DMS53 treated with DMSO at 0.1 percent for 48 hours (cell line): ENCODE results near the gene PNPLA5.

Experiments
- DNase-seq: peaks from one replicate; lab custom pipeline; 2025; ENCODE audit not compliant: unreplicated experiment; lab: John Stamatoyannopoulos, UW

Gene PNPLA5

DNA sequence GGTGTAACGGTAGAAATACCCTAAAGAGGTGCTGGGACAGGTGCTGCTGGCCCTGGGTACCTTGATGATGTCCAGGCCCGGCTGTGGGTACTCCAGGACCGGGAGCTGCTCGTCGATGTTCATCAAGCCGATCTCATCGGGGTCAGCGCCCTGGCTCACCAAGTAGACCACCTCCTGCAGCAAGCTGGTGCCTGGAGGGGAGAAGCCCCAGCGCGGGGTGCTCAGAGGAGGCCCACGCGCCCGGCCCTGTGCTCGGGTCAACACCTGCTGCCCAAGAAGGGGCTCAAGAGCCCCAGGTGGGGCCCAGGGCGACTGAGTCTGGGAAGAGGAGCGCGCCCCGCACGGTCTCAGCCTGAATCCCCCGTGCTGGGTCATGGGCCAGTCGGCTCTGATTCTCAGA lies 50.1 kb downstream of the PNPLA5 start:
- no peak for DNase-seq

DNA sequence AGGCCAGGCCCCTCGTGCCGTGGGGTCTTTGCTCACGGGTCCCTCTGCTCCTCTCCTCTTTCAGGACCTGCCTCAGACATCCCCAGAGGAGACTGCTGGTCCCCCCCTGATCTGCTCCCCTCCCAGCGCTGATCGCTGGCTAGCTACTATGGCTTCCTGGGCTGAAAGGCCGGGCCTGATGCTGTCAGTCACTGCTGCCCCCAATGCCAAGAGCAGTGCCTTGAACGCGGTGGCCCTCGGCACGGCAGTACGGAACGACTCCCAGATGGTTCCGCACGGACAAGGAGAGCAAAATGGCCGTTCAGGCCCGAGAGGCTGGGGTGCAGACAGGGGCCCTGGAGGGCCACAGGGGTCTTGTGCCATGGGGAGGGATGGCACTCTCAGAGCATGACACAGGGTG lies 51.0 kb downstream of the PNPLA5 start:
- DNase-seq = no peak

DNA sequence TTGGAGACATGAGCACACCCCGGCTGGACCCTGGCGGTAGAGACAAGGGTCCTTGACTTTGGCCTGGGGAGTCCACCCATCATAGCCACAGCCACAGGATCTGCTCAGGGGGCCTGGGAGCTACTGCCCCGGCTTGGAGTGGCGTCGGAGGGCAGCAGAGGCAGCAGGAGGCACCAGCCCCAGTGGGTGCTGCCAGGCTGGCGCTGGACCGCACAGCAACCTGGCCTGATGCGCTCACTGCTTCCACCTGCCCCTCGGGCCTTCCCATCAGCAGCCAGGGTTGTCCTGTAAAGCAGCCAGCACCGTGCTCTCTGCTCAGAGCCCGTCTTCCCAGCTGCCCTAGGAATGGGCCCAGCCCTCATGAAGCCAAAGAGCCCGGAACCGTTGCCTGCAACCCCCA lies 51.4 kb downstream of the PNPLA5 start:
- no peak for DNase-seq

DNA sequence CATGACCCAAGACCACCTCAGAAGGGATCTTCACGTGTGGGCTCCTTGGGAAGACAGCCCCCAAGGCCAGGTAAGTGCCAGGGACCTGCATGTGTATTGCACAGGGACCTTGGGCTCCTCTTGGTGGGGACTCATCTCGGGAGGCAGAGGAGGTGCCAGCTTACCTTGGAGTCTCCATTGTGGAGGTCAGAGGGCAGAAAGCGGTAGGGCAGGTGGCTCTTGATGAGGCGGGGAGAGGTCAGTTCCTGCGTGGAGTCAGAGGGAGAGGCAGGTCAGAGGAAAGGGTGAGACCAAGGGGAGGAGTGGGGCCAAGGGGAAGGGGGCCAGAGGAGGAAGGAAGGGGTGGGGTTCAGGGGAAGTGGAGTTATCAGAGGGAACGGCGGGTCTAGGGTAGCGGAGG lies 52.0 kb downstream of the PNPLA5 start:
- DNase-seq = no peak

DNA sequence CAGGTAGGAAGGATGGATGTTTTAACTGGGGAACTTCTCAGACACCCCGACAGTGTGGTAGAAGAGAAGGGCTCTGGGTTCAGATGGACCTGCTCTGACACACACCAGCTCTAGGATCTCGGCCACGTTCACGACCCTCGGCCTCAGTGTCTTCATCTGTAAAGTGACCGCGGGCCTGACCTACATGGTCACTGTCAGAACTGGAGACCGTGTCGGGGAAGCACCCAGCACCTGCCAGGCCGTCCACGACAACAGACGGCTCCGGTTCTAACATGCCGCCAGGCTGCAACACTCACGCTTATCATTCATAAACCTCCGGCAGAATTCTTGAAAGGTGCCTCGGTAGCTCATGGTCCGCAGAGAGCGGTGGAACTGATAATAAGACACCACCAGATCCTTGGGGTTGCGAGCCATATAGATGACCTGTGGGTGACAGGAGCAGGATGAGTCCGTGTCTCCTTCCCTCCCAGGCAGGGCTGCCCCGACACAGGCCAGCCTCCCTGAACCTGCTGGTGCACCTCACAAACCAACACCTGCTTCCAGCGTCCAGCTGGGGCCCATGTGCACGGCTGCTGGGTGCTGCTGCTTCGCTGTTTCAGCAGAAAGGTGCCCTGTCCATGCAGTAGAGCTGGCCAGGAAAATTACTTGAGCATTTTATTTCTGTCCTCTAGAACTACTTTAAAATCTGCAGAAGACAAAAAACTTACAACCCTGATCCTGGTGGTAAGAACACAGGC lies 53.1 kb downstream of the PNPLA5 start:
- DNase-seq = no peak

DNA sequence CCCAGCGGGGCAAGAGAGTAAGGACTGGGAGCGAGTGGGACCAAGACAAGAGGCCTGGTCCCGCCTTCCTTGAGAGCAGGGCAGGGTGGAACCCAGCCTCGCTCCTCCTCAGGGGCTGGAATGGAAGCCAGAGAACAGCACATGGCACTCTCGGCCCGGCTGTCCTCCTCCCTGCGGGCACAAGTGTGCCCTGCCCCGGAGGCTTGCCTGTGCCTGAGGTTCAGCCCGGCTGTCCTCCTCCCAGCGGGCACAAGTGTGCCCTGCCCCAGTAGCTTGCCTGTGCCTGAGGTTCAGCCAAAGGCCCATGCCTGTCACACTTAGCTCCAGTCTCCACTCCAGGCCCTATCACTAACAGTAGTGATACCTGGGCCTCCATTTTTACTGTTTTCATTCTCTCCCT lies 53.7 kb downstream of the PNPLA5 start:
- no peak for DNase-seq

DNA sequence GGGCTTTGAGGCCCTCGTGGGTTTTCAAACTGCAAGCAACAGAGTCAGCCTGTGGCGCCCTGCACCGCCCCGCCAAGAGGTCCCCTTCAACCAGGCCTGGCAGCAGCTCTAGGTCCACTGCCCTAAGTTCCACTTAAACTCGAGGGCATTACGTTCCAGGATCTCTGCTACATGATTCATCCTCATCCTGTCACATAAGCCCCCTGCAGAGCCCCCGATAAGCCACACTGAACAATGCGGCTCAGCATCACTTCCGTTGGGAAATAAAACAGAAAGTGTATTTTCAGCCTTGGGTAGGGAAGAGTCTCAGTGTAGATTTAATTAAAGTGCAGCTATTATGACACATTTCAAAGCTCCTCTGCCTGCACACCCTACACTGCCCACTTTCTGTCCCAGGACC lies 54.1 kb downstream of the PNPLA5 start:
- no peak for DNase-seq

DNA sequence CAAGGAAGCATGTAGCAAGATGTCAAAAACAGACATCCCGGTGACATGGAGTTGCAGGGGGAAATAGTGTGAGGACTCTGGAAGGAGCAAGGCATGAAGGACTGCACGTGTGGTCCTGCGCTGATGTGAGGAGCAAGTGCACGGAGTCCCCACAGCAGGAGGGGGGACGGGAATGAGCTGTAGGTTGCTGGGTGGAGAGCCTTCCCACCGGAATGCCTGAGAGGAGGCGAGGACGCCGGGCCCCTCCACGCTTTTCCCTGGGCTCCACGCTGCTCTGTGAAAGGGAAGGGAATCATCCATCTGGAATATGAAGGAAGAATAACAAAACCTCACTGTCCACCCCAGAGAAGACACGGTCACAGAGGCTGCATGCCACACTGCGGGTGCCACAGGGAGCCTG lies 56.1 kb downstream of the PNPLA5 start:
- DNase-seq = no peak

DNA sequence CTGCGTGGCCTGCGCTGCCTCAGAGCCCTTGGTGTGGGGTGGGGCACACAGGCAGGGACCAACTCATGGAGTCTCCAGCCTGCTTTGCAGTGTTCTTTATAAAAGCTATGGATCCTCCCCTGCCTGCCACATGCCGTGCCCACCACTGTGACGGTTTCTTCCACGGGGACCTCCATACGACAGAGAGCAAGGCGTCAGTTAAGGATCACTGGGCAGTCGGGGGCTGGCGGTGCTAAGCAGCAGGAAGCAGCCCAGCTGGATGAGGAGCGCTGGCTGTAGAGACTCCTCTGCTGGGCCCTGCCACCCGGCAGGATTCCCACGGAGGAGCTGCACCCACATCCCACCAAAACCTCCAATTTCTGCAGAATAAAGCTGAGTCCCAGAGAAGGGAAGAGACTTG lies 56.6 kb downstream of the PNPLA5 start:
- no peak for DNase-seq

DNA sequence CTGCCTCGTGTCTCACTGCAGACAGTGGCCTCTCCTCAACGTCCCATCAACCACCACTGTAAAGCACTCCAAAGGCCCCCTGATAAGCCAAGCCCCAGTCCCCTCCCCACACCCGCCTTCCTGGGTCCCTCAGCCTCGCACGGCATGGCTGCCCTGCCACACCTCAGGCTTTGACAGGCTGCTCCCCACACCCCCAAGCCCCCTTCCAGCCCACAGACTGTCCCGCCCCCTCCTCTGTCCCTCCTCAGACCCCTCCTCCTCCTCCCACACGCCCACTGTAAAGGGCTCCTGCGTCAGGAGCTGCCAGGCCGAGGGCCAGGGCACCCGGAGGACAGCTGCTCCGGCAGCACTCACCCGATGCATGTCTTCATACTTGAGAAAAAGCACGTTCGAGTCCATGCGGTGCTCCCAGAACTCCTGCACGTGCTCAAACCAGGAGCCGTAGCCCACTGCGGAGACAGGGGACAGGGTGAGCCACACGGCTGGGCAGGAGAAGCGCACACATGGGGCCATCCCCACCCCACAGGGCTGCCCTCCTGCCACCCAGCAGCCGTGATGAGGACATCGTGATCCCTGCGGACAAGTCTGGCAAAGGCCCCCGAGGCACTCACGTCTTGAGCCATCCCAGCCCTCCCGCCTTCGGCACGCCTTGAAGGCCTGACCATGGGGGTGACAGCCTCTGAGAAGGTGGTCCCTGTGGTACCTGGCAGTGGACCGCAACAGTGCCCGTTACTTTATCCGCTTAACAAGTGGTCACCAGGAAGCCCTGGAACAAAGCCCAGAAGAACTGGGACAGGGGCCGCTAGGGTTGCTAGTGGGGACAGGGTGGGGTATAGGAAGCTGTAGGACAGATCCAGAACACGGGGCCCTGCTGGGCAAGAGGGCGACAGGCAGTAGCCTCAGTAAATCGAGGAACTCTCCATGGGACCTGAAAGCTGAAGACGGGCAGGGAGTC lies 58.2 kb downstream of the PNPLA5 start:
- DNase-seq = no peak

DNA sequence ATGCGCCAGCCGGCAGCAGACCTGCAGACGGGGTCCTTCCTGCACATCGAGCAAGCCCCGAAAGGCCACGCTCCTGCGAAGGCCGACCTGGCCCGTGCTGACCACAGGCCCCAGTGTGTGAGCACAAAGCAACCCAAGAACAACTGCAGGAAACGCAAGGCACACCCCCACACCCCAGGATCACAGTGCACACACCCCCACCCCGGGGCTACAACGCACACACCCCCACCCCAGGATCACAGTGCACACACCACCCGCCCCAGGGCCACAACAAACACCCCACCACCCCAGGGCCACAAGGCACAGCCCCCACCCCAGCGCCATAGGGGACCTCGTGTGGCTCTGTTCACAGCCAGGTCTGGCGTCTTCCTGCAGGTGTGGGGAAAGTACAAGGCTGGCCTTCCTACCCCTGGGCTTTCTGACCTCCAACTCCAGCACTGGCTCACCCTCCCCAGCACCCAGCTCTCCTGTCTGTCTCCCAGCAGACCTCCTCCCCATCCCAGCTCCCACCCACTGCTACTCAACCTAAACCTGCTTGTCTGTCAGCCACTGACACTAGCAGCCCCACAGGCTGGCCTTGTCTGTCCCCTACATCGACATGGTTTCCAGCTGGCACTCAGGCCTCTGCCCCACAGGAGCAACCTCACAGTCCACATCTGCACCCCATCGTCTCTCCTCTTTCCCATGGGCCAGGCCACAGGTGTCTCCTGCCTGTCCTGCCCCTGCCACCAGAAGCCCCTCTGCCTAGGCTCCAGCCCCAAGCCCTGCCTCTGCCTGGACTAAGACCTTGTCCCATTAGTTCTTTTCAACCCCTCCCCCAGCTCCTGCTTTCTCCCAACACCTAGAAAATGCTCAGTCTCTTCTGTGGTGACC lies 59.2 kb downstream of the PNPLA5 start:
- DNase-seq = no peak

DNA sequence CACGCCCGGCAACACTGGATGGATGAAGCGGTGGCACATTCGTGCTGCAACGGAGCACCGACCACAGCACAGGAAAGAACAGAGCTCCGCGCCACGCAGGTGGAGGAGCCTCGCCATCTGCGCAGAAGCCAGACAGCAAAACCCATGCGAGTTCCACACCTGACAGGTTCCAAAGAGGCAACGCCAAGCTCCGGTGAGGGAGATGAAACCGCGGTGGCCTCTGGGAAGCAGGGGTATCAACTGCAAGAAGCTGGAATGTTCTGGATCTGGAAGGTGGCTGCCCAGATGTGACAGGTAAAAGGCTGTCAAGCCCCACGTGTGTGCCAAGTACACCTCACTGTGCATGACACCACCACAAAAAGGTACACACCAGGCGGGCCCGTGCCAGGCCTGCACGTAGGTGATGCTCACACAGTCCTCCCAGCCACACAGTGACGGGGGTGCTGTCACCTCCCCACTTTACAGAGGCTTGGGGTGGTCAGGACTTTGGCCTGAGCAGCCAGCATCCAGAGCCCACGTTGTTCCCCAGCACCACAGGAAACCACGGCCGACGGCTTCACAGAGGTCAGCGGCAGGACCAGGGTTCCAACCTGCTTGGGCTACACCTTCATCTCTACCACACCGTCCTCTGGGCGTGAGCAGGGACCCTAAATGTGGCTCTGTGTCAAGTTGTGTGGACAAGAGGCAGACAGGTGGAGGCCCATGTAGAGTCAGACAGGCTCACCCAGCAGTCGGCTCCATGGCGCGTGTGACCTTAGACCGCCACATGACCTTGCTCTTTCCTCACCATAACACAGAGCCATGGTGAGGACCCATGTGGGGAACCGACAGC lies 60.0 kb downstream of the PNPLA5 start:
- no peak for DNase-seq

DNA sequence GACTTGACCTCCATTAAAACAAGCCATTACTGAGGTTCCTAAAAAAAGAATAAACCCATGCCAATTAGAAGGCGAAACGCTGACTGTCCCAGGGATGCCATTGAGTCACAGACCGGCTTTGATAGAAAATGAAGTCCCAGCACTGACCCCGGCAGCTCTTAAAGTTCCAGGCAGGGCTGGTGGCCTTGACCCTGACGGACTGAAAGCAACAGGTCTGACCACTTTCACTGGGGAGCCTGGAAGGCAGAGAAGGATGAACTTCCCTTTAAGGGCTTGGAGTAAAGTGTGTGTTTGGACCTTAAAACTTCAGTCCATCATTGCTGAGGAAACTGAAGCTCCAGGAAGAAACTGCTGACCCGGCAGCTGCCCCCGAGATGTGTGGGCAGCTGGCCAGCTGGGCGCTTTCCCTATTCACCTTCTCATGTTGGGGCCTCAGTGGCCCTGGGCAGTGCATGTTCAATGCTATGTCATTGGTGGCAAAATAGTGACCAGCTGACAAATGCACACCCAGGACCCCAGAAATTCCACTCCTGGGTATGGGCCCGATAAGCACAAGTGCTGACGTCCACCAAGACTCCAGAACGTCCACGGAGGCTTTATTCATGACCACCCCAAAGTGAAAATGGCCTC lies 60.8 kb downstream of the PNPLA5 start:
- no peak for DNase-seq

DNA sequence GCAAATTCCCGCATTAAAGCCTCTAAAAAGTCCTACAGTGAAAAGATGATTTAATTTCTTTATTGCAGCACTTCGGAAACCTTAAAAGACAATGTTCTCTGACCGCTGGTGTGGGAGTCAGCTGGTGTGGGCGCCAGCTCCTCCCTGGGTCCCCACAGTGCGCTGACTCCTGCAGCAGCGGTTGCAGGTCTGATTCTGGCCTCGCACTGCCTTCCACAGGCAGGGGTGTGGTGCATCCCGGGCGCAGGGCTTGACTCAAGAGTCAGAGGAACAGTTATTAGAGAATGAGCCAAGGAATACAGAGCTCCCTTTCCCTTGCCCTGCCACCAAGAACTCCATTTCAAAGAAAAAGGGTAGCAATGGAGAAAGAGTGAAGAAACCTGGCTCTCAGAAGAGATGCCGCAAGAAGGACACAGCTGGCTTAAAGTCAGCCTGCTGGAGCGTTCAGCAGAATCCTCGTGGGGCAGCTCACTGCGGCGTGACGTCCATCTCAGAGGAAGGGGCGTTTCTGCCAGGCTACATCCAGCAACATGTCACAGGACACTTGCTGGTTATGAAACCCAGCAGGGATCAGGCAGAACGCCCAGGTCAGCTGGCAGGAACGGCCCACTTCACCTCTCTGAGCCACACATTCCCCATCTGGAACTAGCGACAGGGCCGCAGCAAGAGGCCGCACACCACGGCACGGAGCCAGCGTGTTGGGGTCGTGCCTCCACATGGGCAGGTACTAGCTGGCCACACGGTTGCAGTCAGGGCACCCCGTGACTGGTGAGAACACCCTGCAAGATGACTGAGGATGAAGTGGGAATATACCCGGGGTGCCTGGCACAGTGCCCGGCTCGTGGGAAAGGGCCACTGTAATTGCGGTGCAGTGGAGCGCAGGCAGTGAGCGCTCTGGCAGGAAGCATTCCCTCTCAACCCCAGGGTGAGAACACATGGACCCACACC lies 61.6 kb downstream of the PNPLA5 start:
- DNase-seq = no peak
